Measurements from ENCODE around the gene TSTD1.
"Not testable (repeated sequence)": the region's sequence is repeated elsewhere in the genome, so short reads cannot be mapped to it uniquely, and the experiment has no call there.

The TSTD1 gene

GRCh38 chr1:161020509-161021164 is 18.1 kb downstream of the TSTD1 start, which contains the start of gene F11R:
Gene F11R (minus strand): TSS chr1:161021152. CDS start chr1:161021073, 79 bp downstream.
- DNase-seq (ENCODE audit: low read depth): peak; percentile 87
- H3K4me3 ChIP-seq (ENCODE audit: low read length): peak within 1 kb of the TSS; percentile 98
- peak; percentile 32 for TF ChIP-seq CTCF (IDR thresholded peaks at IDR 0.05; ENCODE audit: insufficient read depth, low read depth, low read length, missing control alignments)

GRCh38 chr1:161019751-161020495 is 18.8 kb downstream of the TSTD1 start:
- TF ChIP-seq CTCF (IDR thresholded peaks at IDR 0.05; ENCODE audit: insufficient read depth, low read depth, low read length, missing control alignments): no peak
- peak overlapping the region; percentile 98 for H3K4me3 ChIP-seq (ENCODE audit: low read length)
- DNase-seq (ENCODE audit: low read depth): peak; percentile 94

- peak; percentile 34 for DNase-seq (ENCODE audit: low read depth)
- H3K4me3 ChIP-seq (ENCODE audit: low read length): peak overlapping the region; percentile 98
Measured at GRCh38 chr1:161019111-161019660, 19.6 kb downstream of the TSTD1 start.

- H3K4me3 ChIP-seq (ENCODE audit: low read length): peak overlapping the region; percentile 98
- no peak for TF ChIP-seq CTCF (IDR thresholded peaks at IDR 0.05; ENCODE audit: insufficient read depth, low read depth, low read length, missing control alignments)
- DNase-seq (ENCODE audit: low read depth): no peak
Measured at GRCh38 chr1:161018631-161018930, 20.2 kb downstream of the TSTD1 start.

GRCh38 chr1:161017756-161018630 is 20.8 kb downstream of the TSTD1 start:
- peak overlapping the region; percentile 98 for H3K4me3 ChIP-seq (ENCODE audit: low read length)
- TF ChIP-seq CTCF (IDR thresholded peaks at IDR 0.05; ENCODE audit: insufficient read depth, low read depth, low read length, missing control alignments): no peak
- DNase-seq (ENCODE audit: low read depth): peak; percentile 49

GRCh38 chr1:161017181-161017580 is 21.6 kb downstream of the TSTD1 start:
- not testable (repeated sequence) for DNase-seq (ENCODE audit: low read depth)
- H3K4me3 ChIP-seq (ENCODE audit: low read length): peak overlapping the region; percentile 98

GRCh38 chr1:161016683-161017082 is 22.1 kb downstream of the TSTD1 start:
- peak; percentile 77 for DNase-seq (ENCODE audit: low read depth)
- H3K4me3 ChIP-seq (ENCODE audit: low read length): not testable (repeated sequence)

- peak overlapping the region; percentile 9 for H3K4me3 ChIP-seq (ENCODE audit: low read length)
- TF ChIP-seq CTCF (IDR thresholded peaks at IDR 0.05; ENCODE audit: insufficient read depth, low read depth, low read length, missing control alignments): peak; percentile 3
- peak; percentile 99 for DNase-seq (ENCODE audit: low read depth)
Measured at GRCh38 chr1:161013488-161014230, 25.1 kb downstream of the TSTD1 start.
